NCI-H128 (cell line): ENCODE data around the gene GID8.

Source experiments
- DNase-seq: peaks from one replicate; lab custom pipeline; 2025; ENCODE audit not compliant: unreplicated experiment; lab: John Stamatoyannopoulos, UW

GID8 gene

GRCh38 chr20:62938105-62938888, at the start of gene GID8:
Gene GID8, plus strand, starts transcription at chr20:62938147. Its CDS starts 3,356 bp downstream, at chr20:62941503.
- DNase-seq, result no peak

DNA sequence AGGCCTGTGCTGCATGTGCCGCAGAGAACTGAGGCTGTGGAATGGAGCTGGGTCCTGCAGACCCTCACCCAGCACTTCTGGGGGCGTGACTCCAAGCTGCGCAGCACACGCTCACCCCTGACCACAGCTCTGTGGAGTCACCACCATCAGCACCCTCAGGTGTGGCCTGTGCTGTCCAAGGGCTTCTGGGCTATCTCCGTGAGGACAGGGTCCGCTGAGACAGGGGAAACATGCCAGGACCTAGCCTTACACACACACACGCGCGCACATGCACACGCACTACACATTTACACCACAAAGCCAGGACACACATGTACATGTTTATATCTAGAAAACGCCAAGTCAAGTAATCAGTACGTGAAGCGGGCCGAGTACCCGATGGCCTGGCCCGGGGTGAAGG, 49.5 kb upstream of the GID8 start:
- no peak for DNase-seq

- DNase-seq, result no peak
These were observed 49.0 kb upstream of the GID8 start for GRCh38 chr20:62888910-62889309.

DNA sequence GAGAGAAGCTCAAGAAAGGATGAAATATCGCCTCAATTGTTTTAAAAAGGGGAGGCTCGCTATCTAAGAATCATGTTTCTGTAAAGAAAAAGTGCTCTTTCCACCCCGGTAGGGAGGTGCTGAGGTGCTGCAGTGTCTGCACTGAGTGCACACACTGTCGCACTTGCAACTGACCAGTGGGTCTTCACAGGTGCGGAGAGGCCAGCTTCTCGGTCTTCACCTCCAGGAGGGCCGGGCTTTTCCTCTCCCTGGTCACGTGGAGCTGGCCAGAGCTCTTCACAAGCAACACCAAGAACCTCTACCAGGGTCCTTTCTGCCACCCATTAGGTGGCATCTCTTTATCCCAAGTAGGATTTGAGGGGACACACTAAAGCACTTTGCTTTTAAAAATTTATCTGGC, 48.5 kb upstream of the GID8 start:
- DNase-seq, result no peak

GRCh38 chr20:62889871-62890270, 48.1 kb upstream of the GID8 start:
- no peak for DNase-seq

- DNase-seq, result no peak
These were observed 47.5 kb upstream of the GID8 start for GRCh38 chr20:62890444-62890843.

- DNase-seq, result no peak
These were observed 46.8 kb upstream of the GID8 start for GRCh38 chr20:62891111-62891510.

- no peak for DNase-seq
These were observed 45.3 kb upstream of the GID8 start for GRCh38 chr20:62892348-62893304.

DNA sequence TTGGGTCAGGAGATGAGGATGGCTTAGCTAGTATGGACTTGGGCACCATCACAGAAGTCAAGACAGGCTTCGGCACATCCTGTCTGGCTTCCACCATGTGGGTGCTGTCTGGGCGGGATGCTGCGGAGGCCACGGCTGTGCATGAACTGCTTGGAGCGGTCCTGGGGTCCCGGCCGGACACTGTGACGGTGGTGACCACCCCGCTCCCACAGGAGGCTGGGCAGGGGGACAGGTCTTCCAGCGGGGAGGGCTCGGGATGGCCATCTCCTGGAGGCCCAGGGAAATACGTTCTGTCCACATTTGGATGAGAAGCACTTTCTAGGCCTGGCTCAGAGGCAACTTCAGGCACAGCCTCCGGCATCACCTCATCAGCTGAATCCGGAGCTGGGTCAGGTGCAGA, 44.2 kb upstream of the GID8 start:
- DNase-seq, result no peak

GRCh38 chr20:62894261-62894660, 43.7 kb upstream of the GID8 start:
- no peak for DNase-seq

DNA sequence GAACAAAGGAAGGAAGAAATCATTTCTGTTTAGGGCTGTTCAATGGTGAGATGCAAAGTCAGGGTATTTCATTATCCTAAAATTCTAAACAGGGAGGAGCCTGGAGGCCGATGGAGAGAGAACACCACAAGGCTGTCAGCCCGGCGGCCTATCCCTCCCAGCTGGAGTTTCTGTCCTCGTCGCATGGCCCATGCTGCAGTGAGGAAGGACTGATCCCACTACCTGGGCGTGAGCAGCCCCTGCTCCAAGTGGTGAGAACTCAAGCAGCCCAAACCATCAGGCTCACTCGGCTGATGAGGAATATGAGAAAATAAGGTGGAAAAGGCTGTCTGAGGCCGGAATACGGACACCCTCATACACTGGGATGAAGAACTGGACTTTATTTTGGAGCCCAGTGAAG, 42.4 kb upstream of the GID8 start:
- DNase-seq, result no peak

- DNase-seq, result no peak
These were observed 41.4 kb upstream of the GID8 start for GRCh38 chr20:62896526-62896925.

- DNase-seq, result no peak
These were observed 40.3 kb upstream of the GID8 start for GRCh38 chr20:62897666-62898065.

- no peak for DNase-seq
These were observed 39.6 kb upstream of the GID8 start for GRCh38 chr20:62898093-62898964.

DNA sequence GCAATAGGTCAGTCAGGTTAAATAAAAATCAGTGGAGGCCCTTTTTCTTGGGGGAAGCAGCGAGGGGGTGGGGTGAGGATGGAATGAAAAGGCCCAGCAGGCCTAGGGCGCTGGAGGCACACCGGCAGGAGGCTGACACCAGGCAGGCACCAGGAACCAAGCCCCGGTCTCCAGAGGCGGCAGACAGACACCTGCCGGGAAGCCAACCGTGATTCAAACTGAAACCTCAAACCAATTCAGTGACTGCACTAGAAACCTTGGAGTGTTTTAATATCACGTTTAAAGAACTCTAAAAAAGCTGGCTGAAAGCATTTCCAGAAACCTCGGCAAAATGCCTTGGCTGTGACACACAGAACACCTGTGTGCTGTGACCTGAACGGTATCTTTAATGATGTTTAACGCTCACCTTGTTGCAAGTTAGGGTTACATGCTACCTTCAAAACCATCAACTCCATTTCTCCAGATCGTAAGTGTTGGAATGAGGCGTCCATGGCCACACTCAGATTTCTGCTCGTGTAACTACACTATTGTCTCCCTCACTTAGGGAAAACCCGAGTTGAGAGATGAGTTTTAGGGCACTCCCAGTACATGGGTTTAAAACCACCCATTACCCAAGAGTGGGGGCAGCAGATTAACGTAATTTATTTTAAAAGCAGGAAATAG, 38.8 kb upstream of the GID8 start:
- DNase-seq, result no peak

DNA sequence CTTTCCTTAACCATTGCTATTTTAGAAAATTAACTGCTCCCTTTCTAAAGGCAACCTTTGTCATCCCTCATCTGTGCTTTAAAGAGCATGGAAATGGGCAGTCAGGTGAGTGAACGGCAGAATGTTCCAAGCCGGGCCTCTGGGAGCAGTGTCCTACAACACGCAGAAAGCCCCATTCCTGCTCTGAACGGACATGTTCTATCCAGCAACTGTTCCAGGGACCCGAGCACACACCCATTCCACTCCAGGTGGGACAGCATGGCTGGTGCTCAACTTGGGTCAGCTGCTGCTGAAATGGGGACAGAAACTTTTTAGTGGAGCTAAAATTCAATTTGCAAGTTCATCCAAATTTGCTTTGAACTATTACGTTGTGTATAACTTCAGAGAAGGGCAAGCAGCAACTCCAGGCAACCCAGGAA, 38.3 kb upstream of the GID8 start:
- no peak for DNase-seq

DNA sequence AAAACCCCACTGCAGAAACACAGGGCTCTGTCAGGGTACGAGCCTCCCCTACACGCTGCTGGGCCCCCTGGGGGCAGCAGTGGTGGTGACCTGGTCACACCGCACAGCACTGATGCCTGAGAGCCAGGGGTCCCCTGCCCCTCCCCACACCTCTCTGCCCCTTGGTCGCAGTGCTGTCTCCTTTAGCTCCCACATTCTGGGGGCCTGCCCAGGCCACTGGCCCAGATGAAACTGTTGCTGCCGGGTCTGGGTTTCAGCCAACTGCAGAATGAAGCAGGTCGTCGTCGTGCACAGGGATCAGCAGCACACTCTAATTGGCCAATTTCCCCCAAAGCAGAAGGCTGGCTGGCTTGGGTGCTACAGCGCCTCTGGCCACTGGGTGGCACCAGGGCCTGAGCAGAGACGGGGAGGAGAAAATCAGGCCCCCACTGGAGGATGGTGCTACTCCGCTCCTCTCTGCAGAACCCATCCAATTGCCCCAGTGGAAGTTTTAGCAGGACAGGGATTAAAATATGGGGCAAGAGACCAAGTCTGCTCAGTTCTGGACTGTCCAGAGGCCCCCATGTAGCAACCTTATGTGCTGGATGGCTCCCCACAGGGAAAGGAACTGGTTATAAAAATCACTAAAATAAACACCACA, 37.8 kb upstream of the GID8 start:
- DNase-seq, result peak; percentile 34

DNA sequence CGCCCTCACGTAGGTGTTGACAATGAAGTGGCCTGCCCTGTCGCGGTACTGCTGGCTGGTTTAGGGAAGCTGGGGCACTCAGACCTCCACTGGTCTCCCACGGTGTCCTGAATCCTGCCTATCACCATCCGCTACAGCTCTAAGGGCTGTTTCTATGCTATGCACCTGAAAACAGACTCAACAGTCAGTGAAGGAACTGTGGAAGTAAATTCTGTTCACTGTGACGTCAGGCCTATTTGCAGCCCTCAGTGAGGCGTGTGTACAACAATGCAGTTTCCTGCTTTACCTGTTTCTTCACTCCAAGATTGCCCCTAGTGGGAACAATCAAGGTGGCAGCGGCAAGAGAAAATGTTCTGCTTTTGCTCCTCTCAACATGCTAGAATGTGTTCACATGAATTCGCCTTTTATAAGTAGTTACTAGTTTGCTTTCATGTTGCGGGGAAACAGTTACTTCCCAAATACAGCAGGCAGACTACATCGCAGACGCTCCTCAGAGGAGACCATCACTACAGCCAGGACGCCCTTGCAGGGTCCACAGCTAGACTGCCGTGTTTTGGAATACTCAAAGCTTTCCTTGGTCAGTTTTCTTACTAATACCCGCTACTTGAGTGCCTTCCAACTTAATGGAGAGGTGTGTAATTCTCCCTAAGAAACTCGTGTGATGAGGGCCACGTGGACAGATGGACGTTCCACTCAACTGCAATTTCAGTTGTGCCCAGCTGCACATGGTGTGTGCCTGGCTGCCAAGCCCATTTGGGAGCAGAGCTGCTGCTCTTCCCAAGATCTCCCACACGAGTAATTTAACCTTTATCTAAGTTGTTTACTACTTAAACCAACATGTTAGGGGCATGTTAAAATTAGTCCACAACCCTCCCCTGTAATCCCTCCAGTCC, 37.0 kb upstream of the GID8 start:
- DNase-seq, result no peak

- DNase-seq, result no peak
These were observed 36.1 kb upstream of the GID8 start for GRCh38 chr20:62901891-62902290.
